ENCODE data around the gene EVI5L.
"Not testable (repeated sequence)": the region's sequence is repeated elsewhere in the genome, so short reads cannot be mapped to it uniquely, and the experiment has no call there.

The EVI5L gene

DNA sequence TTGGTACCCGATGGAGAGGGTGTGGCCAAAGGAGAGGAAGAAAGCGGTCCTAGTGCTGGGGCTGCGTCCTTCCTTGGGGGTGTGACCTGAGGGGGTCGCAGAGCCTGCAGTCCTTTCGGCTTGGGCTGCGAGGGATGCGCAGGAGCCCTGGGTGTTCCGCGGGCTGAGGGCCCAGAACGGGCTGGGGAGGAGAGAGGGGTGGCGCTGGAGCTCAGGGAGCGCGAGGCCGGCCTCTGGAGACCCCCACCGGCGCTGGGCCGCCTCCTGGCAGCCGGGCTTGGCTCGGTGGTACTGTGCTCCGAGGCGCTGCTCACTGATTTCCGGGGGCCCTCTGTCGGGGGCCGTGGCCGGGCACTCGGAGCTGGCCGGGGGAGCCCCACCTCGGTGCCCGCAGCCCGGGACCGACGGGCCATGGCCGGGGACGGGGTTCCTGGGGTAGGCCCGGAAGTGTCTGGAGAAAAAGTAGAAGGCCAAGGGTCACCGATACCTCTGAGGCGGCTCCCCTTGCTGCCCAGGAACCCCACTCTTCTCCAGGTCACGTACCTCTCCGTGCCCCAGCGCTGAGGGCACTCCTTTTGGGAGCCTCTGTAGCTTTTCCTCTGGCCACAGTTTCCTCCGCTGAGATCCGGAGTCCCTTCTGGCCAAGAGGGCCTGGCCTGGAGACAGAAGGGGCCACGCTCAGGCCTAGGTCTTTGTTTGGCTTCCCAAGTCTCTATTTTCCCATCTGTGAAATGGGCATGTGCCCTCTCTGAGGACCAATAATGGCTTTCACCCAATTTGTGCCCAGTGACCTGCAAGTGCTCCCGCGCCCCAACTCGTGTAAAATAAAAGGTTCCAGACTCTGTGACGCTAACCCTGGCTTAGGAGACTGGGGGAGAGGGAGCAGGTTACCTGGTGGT, 42.5 kb downstream of the EVI5L start:
- no peak for DNase-seq (ENCODE audit: low read depth in 2 of 2)

DNA sequence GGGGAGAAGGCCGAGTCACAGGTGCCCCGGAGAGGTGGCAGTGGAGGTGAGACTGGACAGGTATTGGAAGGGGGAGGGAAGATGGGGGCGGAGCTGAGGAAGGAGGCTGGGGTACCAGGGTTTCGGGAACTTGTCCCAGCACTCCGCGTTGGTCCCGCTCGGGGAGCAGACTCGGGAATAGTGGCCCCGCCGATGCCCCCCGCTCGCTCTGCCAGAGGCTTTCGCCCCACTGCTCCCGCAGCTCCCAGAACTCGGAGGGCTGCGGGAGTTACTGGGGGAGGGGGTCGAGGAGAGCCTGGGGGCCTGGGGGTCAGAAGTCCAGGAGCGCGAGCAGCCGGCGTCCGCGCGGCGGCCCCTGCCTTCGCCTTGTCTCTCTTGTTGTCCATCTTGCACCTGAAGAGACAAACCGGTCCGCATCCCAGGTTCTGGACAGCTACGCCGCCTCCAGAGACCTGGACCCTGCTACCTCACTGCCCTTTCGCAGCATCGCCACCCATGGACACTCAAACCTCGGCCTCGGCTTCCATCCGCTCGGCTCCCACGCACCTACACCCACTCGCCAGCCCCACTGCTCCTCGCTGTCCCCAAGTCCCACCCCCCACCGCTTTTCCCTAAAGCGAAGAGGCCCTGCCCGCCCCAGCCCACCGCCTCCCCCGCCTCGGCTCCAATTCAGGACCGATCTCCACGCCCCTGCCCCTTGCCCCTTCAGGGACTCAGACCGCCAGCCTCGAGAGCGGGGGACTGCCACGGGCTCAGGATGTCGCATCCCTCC, 43.5 kb downstream of the EVI5L start:
- no peak for DNase-seq (ENCODE audit: low read depth in 2 of 2)

DNA sequence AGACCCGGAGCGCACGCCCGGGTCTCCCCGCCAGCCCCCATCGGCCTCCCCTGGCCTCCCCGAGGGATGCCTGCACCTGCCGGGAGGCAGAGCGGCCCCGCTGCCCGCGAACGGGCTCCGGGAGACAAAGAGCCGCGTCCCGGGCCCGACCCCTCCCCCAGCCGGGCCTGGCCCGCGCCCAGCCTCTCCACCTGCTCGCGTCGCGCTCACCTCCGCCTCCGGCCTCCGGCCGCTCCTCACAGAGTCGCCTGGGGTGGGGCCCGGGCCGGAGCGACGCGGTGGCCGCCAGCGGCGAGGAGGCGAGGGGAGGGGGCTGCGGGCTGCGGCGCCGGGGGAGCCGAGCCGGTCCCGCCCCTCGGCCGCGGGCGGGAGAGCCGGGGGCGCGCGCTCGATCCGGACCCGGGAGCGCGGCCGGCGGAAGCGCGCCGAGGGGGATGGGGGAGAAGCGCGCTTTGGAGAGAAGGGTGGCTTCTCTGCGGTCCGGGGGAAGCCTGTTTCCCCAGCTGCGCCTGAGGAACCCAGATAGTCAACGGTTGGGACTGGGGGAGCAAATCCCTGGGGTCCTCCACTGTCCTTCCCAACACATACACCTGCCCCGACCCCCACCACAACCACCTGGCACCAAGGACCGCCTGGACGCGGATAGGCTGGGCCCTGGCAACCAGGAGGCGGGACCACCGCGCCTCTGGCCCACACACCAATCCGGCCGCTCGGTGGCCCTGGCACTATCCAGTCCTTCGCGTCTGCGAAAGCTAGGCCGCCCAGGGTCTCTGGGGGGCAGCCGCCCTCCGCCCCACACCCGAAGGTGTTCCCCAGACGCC, 44.3 kb downstream of the EVI5L start, which contains the start of gene PRR36:
TSS of gene PRR36 (minus strand) at position 315 of the 821 bp plus-strand sequence. CDS start 701 bp downstream, outside the sequence.
- DNase-seq (ENCODE audit: low read depth in 2 of 2), result no peak

DNA sequence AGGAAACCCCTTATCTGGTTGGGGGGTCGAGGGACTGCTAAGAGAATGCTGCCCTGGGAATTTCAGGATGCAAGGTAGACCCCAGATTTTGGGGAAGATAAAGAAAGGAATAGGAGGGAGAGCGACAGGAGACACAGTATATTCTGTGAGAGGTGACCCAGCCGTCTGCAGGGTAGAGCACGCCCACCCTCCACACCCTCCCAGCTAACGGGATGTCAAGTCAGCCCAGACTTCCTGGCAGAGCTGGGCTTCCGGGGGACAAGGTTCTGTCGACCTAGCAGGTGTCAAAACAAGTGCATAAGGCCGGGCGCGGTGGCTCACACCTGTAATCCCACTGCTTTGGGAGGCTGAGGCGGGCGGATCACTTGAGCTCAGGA, 44.9 kb downstream of the EVI5L start:
- DNase-seq (ENCODE audit: low read depth in 2 of 2), result no peak

DNA sequence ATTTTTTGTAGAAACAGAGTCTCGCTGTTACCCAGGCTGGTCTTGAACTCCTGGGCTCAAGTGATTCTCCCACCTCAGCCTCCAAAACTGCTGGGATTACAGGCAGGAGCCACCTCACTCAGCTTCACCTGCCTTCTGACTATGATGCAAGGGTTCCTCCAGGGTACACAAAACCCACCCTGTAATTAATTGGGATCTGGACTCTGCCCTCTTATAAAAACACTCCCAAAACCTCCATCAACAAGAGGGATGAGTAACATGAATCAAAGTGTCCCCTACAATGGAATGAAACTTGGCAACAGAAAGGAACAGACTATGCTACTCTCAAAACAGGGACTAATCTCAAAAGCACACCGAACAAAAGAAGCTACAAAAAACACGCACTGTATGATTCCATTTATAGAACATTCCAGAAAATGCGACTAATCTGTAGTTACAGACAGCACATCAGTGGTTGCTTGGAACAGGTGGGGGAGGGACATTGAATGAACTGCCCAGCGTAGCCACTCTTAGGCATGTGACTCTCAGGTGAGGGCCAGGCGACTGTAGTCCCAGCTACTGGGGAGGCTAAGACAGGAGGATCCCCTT, 47.3 kb downstream of the EVI5L start:
- no peak for DNase-seq (ENCODE audit: low read depth in 2 of 2)

DNA sequence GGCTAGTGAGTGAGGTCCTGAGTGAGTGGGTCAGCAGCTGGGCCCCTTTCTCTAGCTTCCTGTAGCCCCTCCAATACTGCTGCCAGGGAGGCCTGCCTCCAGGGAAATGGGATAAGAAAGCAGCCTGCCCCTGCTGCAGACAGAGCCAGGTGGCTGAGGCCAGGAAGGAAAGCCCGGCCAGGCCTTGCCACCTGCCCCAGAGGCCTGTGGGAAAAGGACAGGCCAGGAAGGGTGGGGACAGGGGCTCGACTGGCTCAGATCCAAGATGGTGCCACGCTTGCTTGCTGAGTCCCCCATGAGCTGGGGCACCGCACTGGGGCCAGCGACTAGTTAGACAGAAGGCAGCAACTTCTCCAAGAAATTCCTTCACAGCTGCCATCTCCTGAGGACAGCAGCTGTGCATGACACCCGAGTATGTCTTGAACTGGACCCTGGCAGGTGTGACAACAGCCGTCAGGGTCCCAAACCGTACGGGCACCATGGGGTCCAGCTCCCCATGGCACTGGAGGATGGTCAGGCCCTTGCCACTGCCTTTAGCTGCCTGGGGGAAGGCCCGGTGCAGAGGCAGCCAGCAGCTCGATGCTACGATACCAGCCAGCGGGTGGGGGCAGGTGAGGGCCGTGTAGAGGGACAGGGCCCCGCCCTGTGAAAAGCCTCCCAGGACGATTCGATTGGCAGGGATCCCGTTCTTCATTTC, 49.2 kb downstream of the EVI5L start:
- no peak for DNase-seq (ENCODE audit: low read depth in 2 of 2)

DNA sequence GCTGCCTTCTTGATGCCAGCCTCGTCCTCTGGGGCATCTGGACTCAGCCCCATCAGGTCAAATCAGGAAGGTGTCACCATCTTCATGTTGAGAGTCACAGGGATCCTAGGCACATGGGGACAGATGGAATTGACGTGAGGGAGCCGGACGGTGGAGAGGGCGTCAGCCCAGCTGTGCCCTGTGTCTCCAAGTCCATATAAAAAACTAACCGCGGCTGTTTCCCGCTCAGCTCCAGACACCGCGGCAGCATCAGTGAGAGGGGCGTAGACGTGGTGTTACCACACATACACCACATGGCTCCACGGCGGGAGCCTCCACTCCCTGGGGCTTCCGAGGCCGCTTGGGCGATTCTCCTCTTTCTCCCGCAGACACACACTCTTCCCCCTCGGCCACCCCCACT, 49.8 kb downstream of the EVI5L start:
- DNase-seq (ENCODE audit: low read depth in 2 of 2), result no peak

DNA sequence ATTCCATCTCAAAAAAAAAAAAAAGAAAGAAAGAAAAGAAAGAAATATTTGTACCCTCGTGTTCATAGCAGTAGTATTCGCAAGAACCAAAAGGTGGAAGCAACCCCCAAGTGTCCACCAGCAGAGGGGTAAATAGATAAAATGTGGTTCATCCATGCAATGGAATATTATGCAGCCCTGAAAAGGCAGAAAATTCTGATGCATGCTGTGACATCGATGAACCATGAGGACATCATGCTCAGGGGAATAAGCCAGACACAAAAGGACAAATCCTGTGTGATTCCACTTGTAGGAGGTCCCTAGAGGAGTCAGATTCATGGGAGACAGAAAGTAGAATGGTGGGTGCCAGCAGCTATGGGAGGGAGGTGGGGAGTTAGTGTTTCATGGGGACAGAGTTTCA, 51.9 kb downstream of the EVI5L start:
- DNase-seq (ENCODE audit: low read depth in 2 of 2), result no peak

DNA sequence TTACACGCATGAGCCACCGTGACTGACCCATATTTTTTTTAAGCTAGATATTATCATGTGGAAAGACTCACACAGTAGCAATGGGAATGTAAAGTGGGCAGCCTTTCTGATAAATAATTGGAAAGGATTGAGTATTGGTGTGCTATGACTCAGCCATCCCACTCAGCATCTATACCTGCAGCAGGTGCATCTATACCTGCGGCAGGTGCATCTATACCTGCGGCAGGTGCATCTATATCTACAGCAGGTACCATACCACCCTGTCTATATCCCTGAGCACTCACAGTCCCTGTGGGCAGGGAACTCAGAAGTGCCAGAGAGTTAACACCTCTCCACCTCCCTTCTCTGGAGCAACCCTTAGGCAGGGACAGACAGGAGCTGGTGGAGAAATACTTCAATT, 53.1 kb downstream of the EVI5L start:
- no peak for DNase-seq (ENCODE audit: low read depth in 2 of 2)

DNA sequence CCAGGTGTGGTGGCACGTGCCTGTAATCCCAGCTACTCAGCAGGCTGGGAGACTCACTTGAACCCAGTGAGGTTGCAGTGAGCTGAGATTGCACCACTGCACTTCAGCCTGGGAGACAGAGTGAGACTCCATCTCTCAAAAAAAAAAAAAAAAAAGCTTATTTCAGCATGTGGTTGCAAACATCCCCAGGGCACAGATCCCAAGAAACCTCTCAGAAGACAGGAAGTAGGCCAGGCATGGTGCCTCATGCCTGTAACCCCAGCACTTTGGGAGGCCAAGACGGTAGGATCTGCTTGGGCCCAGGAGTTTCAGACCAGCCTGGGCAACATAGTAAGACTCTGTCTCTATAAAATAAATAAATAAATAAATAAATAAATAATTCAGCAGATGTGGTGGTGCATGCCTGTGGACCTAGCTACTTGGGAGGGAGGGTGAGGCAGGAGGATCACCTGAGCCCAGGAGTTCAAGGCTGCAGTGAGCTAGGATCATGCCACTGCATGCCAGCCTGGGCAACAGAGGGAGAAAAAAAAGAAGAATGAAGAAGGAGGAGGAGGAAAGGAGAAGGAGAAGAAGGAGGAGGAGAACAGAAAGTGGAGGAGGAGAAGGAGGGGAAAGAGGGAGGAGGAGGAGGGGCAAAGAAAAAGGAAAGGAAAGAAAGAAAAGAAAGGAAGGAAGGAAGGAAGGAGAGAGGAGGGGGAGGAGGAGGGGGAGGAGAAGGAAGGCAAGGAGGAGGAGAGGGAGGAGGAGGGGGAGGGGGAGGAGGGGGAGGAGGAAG, 54.0 kb downstream of the EVI5L start:
- DNase-seq (ENCODE audit: low read depth in 2 of 2), result no peak

DNA sequence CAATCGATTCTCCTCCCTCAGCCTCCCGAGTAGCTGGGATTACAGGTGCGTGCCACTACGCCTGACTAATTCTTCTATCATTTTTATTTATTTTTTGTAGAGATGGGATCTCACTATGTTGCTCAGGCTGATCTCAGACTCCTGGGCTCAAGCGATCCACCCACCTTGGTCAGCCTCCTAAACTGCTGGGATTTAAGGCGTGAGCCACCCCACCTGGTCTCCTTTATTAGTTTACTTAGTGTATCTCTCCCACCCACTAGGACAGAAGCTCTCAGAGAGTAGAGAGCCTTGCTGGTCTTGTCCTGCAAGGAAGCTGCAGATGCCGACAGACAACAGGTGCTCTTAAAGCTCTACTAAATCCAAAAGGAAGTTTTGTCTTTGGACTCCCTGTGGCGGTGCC, 55.8 kb downstream of the EVI5L start:
- DNase-seq (ENCODE audit: low read depth in 2 of 2), result no peak

DNA sequence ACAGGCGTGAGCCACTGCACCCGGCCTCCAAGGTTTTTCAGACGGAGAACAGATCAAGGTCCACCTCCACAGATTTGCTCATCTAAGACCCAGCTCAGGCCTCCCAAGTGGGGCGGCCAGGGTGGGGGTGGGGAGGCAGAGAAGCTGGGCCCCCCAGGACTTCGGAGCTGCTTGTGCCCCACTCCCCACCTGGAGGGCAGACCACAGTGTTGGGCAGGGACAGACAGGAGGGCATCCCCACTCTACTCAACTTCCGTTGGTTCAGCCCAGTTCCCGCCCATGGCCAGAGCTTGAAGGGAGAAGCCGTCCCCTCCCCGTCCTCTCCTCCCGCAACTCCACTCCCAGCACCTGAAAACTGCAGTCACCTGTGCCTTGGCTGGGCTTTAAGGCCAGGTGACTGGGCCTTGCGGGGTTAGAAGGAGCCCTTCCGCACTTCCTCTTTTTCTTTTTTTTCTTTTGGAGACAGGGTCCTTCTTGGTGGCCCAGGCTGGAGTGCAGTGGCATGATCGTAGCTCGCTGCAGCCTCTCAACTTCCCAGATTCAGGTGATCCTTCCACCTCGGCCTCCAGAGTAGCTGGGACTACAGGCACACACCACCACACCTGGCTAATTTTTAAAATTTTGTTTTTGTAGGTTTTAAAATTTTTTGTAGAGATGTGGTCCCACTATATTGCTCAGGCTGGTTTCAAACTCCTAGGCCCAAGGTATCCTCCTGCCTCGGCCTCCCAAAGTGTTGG, 57.6 kb downstream of the EVI5L start:
- no peak for DNase-seq (ENCODE audit: low read depth in 2 of 2)

DNA sequence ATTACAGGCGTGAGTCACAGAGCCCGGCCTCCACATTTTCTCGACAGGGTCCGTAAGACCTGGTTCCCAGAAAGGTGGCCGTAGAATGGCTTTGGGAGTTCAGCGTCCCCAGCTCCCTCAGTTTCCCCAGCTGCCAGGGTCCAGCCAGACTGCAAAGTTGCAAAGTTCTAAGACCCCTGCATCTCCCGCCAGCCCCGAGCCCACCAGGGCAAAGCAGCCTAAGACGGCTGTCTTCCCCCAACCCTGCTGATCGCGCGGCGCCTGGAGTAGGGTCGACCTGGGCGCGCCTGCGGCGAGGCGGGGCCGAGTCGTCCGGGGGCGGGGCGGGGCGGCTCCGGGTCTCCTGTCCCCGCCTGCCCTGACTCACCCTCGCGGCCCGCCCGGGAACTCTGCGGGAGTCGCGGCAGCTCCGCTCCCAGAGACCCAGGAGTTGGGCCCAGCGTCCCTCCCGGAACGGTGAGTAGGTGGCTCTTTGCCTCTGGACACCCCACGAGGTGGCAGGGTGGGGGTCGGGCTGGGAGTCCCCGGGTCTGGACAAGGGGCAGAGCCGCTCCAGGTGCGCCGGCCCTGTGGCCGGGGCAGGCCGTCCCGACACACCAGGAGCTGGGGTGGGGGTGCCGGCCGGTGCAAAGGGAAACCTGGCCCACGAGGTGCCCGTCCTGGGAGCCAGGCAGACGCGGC, 58.3 kb downstream of the EVI5L start, which contains the start of gene LRRC8E:
TSS of gene LRRC8E (plus strand) at position 366 of the 681 bp plus-strand sequence. CDS start 7,094 bp downstream, outside the sequence.
- DNase-seq (ENCODE audit: low read depth in 2 of 2), result no peak

DNA sequence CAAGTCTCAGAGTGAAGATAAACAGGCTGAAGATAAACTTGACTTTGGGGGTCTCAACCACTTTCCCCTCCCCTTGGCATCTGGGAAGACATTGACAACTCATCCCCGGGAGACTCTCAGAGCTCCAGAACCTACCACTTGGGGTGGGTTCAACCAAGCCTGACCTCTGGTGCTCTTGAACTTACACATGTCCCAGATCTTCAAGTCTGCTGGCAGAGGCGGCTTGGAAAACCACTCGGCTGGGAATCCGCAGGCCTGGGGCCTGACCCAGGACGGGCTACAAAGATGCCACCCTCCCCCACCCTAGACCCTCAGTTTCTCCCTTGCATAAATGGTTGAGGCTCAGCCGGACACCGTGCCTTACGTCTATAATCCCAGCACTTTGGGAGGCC, 58.8 kb downstream of the EVI5L start:
- DNase-seq (ENCODE audit: low read depth in 2 of 2), result no peak

DNA sequence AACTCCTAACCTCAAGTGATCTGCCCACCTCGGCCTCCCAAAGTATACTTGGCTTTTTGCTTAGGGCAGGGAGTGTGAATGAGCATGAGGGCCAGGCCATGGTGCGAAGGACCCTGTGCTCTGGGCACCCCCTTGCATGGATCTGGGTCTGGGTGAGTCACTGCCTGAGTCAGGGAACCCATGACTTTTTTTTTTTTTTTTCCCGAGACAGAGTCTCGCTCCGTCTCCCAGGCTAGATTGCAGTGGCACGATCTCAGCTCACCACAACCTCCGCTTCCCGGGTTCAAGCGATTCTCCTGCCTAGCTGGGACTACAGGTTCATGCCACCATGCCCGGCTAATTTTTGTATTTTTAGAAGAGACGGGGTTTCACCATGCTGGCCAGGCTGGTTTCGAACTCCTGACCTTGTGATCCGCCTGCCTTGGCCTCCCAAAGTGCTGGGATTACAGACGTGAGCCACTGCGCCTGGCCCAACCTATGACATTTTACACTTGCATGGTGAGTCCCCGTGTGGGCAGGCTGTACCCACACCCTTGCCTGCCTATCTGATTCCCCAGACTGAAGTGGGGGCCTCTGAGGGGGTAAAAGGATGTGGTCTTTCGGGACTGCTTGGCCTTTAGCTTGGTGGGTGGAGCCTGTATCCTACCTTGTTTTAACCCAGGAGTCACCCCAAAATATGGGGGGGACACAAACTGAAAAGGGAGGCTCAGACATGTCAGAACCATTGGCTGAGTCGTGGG, 63.5 kb downstream of the EVI5L start:
- DNase-seq (ENCODE audit: low read depth in 2 of 2), result not testable (repeated sequence)

DNA sequence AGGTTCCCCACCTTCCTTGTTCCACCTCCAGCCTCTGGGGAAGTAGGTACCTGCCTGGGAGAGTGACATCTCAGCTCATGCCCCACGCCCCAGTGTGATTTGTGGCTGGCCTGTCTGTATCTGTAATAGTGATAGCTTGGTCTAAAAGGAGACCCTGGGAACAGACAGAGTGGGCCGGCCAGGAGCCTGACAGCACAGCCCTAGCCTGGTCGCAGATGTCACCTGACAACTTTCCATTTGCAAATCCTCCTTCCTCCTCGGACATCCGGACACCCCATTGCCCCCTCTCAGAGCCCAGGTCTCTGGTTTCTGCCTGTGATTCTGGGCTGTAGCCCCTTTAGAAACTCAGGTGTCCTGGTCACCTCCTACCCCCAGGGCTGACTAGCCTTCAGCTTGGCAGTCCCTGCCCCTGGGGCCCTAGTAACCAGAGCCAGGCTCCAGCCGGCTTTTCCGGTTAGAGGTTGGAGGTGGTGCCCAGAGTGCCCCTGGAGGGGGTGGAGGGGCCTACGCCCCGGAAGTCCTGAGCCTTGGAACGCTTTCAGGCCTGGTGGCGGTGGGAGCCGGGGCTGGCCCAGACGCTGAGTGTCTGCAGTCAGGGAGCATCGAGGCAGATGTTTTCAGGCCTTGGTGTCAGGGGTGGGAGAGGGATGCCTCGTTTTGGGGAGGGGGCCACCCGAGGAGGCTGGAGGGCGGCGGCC, 64.7 kb downstream of the EVI5L start:
- DNase-seq (ENCODE audit: low read depth in 2 of 2), result no peak

DNA sequence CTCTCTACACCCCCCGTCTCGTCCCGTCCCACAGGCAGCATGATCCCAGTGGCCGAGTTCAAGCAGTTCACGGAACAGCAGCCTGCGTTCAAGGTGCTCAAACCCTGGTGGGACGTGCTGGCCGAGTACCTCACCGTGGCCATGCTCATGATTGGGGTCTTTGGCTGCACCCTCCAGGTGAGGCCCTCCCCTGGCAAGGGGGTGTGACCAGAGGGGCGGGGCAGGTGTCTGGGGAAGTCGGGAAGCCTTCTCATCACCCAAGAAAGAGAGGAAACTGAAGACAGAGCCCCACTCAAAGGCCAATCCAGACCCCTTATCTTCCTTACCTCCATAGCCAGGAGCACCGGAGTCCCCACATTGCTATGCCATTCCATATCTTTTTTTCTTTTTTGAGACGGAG, 65.5 kb downstream of the EVI5L start:
- no peak for DNase-seq (ENCODE audit: low read depth in 2 of 2)

DNA sequence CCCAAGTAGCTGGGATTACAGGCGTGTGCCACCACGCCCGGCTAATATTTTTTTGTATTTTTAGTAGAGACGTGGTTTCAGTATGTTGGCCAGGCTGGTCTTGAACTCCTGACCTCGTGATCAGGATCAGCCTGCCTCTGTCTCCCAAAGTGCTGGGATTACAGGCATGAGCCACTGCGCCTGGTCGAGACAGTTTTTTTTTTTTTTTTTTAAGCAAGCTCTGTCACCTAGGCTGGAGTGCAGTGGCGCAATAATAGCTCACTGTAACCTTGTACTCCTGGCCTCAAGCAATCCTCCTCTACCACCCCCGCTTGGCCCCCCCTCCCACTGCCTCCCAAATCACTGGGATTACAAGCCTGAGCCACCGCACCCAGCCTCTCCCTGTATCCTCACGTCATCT, 67.3 kb downstream of the EVI5L start:
- DNase-seq (ENCODE audit: low read depth in 2 of 2), result no peak
